HEK293 (cell line): ENCODE measurements around the gene FRAS1.
"Not testable (repeated sequence)": the region's sequence is repeated elsewhere in the genome, so short reads cannot be mapped to it uniquely, and the experiment has no call there.

Source experiments
- CTCF ChIA-PET: fragments of 350-600 bp; formaldehyde crosslinking; extraction: SDS; loops from one replicate; lab custom pipeline; 2021; ENCODE audit warnings: antibody characterized with exemption; lab: Yijun Ruan, JAX
- POLR2A ChIA-PET: fragments of 300-600 bp; formaldehyde crosslinking; extraction: SDS; loops from one replicate; lab custom pipeline; 2020; ENCODE audit warnings: antibody characterized with exemption, inconsistent platforms; lab: Yijun Ruan, JAX
- H3K27ac ChIP-seq: fragments of 200-500 bp; sonication (Bioruptor generic); 2 replicates; pipeline ENCODE4 v1.5.1; 2014; ENCODE audit warnings: low read depth, low read length, control low read depth, inconsistent platforms; ENCODE audit errors: extremely low read depth
- H3K36me3 ChIP-seq, 2 experiments: fragments of 200-500 bp in 1 of 2; sonication (Bioruptor generic) in 1 of 2; 1 replicate in 1 of 2; 2 replicates in 1 of 2; pipeline ENCODE4 v1.5.1; 2014 to 2017; ENCODE audit warnings: inconsistent platforms in 2 of 2, low read length in 2 of 2; ENCODE audit not compliant: control insufficient read depth in 2 of 2, insufficient read depth in 1 of 2
- H3K4me1 ChIP-seq: fragments of 200-500 bp; sonication (Bioruptor generic); 2 replicates; pipeline ENCODE4 v1.5.1; 2014; ENCODE audit warnings: mild to moderate bottlenecking, low read length, inconsistent platforms; ENCODE audit not compliant: control insufficient read depth, insufficient read depth
- H3K4me3 ChIP-seq: 2 replicates; pipeline ENCODE4 v1.5.1; 2011; ENCODE audit warnings: low read depth, mild to moderate bottlenecking, control low read depth, low read length, moderate library complexity
- H3K9me3 ChIP-seq: fragments of 200-500 bp; sonication (Bioruptor generic); 2 replicates; pipeline ENCODE4 v1.5.1; 2014; ENCODE audit warnings: low read depth, low read length, inconsistent platforms; ENCODE audit not compliant: control insufficient read depth, insufficient read depth
- GLIS1 ChIP-seq: fragments of 450-650 bp; formaldehyde crosslinking; IDR thresholded peaks from 2 replicates; pipeline ENCODE4 v1.5.1; 2016; ENCODE audit warnings: missing biosample characterization, missing genetic modification characterization
- KLF10 ChIP-seq: fragments of 450-650 bp; IDR thresholded peaks from 2 replicates; pipeline ENCODE4 v1.5.1; 2018; ENCODE audit warnings: missing biosample characterization, mild to moderate bottlenecking, missing genetic modification characterization
- MYNN ChIP-seq: fragments of 450-650 bp; formaldehyde crosslinking; IDR thresholded peaks from 2 replicates; pipeline ENCODE4 v1.5.1; 2016; ENCODE audit warnings: missing biosample characterization, missing genetic modification characterization, borderline replicate concordance
- ZNF114 ChIP-seq: fragments of 450-650 bp; formaldehyde crosslinking; IDR thresholded peaks from 2 replicates; pipeline ENCODE4 v1.5.0; 2017; ENCODE audit warnings: missing biosample characterization, missing genetic modification characterization
- ZNF121 ChIP-seq: fragments of 450-650 bp; formaldehyde crosslinking; IDR thresholded peaks from 2 replicates; pipeline ENCODE4 v1.5.1; 2016; ENCODE audit warnings: missing biosample characterization, missing genetic modification characterization
- ZNF146 ChIP-seq: fragments of 450-650 bp; formaldehyde crosslinking; IDR thresholded peaks from 2 replicates; pipeline ENCODE4 v1.5.1; 2016; ENCODE audit warnings: missing biosample characterization, missing genetic modification characterization
- ZNF19 ChIP-seq: fragments of 450-650 bp; formaldehyde crosslinking; IDR thresholded peaks from 2 replicates; pipeline ENCODE4; 2016; ENCODE audit warnings: missing biosample characterization, missing genetic modification characterization, low read depth
- ZNF521 ChIP-seq: fragments of 450-650 bp; formaldehyde crosslinking; IDR thresholded peaks from 2 replicates; pipeline ENCODE4 v1.5.1; 2017; ENCODE audit warnings: missing biosample characterization, mild to moderate bottlenecking, missing genetic modification characterization
- ZNF600 ChIP-seq: fragments of 450-650 bp; formaldehyde crosslinking; IDR thresholded peaks from 2 replicates; pipeline ENCODE4 v1.5.1; 2016; ENCODE audit warnings: missing biosample characterization, missing genetic modification characterization
- ZNF701 ChIP-seq: fragments of 450-650 bp; formaldehyde crosslinking; IDR thresholded peaks from 2 replicates; pipeline ENCODE4 v1.5.1; 2016; ENCODE audit warnings: missing biosample characterization, missing genetic modification characterization
- TF ChIP-seq, protein P1 (sequence below): fragments of 450-650 bp; formaldehyde crosslinking; IDR thresholded peaks from 2 replicates; pipeline ENCODE4; 2016; ENCODE audit warnings: missing biosample characterization, missing genetic modification characterization
- TF ChIP-seq, protein P2 (sequence below): fragments of 450-650 bp; formaldehyde crosslinking; IDR thresholded peaks from 2 replicates; pipeline ENCODE4 v1.5.1; 2016; ENCODE audit warnings: missing biosample characterization, missing genetic modification characterization
- TF ChIP-seq, protein P3 (sequence below): fragments of 450-650 bp; formaldehyde crosslinking; IDR thresholded peaks from 2 replicates; pipeline ENCODE4 v1.5.1; 2017; ENCODE audit warnings: missing biosample characterization, missing genetic modification characterization
- TF ChIP-seq, protein P4 (sequence below): fragments of 450-650 bp; IDR thresholded peaks from 2 replicates; pipeline ENCODE4 v1.5.1; 2018; ENCODE audit warnings: missing biosample characterization, missing genetic modification characterization

The FRAS1 gene

DNA sequence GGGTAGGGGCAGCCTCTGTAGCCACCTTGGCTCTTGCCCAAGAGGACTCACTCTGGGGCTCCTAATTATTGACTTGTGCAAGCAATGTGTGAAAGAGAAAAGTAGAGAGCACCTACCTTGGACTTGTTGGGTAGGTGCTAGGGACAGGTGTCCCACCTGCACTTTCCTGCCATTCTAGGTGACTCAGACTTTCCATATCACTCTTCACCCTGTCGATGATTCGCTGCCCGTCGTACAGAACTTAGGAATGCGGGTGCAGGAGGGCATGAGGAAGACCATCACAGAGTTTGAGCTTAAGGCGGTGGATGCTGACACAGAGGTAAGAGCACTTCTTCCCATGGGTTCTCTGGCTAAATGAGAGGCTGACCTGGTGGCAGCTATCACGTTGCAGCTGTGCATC lies 407.1 kb downstream of the FRAS1 start:
- H3K36me3 ChIP-seq = peaks cover 0 to 20% of the 10 kb centered on the region in 2 experiments; a peak in 1 of 3 replicates
- no peak overlapping the region for H3K4me3 ChIP-seq
- TF ChIP-seq ZNF521 (tag by site-specific recombination) (no peak), GLIS1 (no peak), ZNF600 (no peak), ZNF19 (tag by site-specific recombination) (no peak), ZNF701 (tag by site-specific recombination) (no peak)
- no peaks in the 10 kb centered on the region for H3K4me1 ChIP-seq
- CTCF ChIA-PET = no interaction called here
- H3K9me3 ChIP-seq = no peaks in the 10 kb centered on the region
- POLR2A ChIA-PET = no interaction called here
- H3K27ac ChIP-seq = no peak overlapping the region

DNA sequence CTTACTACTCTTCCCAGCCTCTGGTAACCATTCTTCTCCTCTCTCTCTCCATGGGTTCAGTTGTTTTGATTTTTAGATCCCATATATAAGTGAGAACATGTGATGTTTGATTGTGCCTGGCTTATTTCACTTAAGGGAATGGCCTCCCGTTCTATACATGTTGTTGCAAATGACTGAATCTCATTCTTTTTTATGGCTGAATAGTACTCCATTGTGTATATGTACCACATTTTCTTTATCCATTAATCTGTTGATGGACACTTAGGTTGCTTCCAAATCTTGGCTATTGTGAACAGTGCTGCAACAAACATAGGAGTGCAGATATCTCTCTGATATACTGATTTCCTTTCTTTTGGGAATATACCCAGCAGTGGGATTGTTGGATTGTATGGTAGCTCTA lies 410.1 kb downstream of the FRAS1 start:
- POLR2A ChIA-PET = not testable (repeated sequence)
- peak; percentile 65; the same call in 1 of the 2 replicates for TF ChIP-seq ZNF146 (tag by site-specific recombination)
- TF ChIP-seq, all 188 proteins: peak for 1; not testable (repeated sequence) for 187

DNA sequence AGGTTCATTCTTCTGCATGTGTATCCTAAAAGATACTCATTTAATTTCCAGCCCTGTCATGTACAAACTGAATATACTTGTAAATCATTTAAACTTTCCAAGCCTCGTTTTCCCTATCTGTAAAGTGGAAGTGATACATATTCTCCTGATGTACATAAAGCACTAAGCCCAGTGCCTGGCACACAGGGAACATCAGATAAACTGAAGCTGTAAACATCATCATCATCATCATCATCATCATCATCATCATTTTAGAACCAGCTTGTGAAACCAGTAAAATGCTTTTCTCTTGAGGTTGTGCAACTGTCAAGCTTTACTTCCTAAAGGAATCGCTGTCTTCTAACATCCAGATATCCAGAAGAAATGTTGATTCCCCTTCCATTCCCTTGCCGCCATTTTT lies 411.1 kb downstream of the FRAS1 start:
- CTCF ChIA-PET = no interaction called here
- Histone ChIP-seq H3K4me3 (no peak overlapping the region), H3K27ac (no peak overlapping the region), H3K9me3 (no peaks in the 10 kb centered on the region), H3K4me1 (no peaks in the 10 kb centered on the region), H3K36me3 (peaks cover 0 to 38% of the 10 kb centered on the region in 2 experiments; a peak in 1 of 3 replicates)
- TF ChIP-seq, protein P1, sequence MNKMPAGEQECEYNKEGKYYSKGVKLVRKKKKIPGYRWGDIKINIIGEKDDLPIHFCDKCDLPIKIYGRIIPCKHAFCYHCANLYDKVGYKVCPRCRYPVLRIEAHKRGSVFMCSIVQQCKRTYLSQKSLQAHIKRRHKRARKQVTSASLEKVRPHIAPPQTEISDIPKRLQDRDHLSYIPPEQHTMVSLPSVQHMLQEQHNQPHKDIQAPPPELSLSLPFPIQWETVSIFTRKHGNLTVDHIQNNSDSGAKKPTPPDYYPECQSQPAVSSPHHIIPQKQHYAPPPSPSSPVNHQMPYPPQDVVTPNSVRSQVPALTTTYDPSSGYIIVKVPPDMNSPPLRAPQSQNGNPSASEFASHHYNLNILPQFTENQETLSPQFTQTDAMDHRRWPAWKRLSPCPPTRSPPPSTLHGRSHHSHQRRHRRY = no peak
- TF ChIP-seq ZNF146 (tag by site-specific recombination) (no peak), ZNF121 (no peak), ZNF114 (tag by site-specific recombination) (no peak), MYNN (tag by site-specific recombination) (no peak), KLF10 (no peak)
- TF ChIP-seq, protein P2, sequence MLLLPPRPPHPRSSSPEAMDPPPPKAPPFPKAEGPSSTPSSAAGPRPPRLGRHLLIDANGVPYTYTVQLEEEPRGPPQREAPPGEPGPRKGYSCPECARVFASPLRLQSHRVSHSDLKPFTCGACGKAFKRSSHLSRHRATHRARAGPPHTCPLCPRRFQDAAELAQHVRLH (tag by site-specific recombination) = no peak
- TF ChIP-seq, protein P3, sequence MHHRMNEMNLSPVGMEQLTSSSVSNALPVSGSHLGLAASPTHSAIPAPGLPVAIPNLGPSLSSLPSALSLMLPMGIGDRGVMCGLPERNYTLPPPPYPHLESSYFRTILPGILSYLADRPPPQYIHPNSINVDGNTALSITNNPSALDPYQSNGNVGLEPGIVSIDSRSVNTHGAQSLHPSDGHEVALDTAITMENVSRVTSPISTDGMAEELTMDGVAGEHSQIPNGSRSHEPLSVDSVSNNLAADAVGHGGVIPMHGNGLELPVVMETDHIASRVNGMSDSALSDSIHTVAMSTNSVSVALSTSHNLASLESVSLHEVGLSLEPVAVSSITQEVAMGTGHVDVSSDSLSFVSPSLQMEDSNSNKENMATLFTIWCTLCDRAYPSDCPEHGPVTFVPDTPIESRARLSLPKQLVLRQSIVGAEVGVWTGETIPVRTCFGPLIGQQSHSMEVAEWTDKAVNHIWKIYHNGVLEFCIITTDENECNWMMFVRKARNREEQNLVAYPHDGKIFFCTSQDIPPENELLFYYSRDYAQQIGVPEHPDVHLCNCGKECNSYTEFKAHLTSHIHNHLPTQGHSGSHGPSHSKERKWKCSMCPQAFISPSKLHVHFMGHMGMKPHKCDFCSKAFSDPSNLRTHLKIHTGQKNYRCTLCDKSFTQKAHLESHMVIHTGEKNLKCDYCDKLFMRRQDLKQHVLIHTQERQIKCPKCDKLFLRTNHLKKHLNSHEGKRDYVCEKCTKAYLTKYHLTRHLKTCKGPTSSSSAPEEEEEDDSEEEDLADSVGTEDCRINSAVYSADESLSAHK (tag by site-specific recombination) = no peak
- TF ChIP-seq, protein P4, sequence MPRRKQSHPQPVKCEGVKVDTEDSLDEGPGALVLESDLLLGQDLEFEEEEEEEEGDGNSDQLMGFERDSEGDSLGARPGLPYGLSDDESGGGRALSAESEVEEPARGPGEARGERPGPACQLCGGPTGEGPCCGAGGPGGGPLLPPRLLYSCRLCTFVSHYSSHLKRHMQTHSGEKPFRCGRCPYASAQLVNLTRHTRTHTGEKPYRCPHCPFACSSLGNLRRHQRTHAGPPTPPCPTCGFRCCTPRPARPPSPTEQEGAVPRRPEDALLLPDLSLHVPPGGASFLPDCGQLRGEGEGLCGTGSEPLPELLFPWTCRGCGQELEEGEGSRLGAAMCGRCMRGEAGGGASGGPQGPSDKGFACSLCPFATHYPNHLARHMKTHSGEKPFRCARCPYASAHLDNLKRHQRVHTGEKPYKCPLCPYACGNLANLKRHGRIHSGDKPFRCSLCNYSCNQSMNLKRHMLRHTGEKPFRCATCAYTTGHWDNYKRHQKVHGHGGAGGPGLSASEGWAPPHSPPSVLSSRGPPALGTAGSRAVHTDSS (tag by site-specific recombination) = peak; percentile 93
- POLR2A ChIA-PET = no interaction called here

More for the DNA sequence above, 410.1 kb downstream of the FRAS1 start:
- peaks cover 0 to 34% of the 10 kb centered on the region in 2 experiments; a peak in 1 of 3 replicates for H3K36me3 ChIP-seq
- H3K9me3 ChIP-seq, H3K4me1 ChIP-seq, H3K4me3 ChIP-seq, CTCF ChIA-PET, H3K27ac ChIP-seq: not testable (repeated sequence)
